HG03432 (cell line): Measurements from ENCODE around the gene FLAD1.

Experiments used
- ATAC-seq: cut with Tn5 transposase; IDR thresholded peaks from one replicate; pipeline ENCODE4 v1.9.1; 2021; ENCODE audit warnings: mild to moderate bottlenecking, moderate library complexity; ENCODE audit not compliant: unreplicated experiment

FLAD1 gene

GRCh38 chr1:155034318-155035208 is 51.4 kb downstream of the FLAD1 start:
- no peak for ATAC-seq

GRCh38 chr1:155035936-155036335 is 52.8 kb downstream of the FLAD1 start:
- no peak for ATAC-seq

DNA sequence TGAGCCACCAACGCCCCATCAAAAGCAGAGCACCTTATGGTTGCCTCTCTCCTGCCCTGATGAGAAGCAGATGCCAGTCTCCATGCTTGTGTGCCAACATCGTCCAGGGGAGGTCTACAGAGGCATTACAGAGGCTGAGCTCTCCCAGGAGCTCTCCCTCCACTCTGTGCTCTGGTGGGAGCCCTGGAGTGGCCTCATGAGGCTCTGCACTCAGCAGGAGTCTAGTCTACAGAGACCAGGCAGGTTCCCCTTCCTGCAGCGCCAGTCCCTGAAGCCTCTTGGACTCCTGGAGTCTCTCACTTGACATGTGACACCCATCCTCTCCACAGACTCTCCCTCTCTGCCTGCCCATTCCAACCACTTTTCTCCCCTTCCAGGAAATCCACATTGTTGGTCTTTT is 53.9 kb downstream of the FLAD1 start:
- no peak for ATAC-seq

GRCh38 chr1:155037851-155038441 is 54.8 kb downstream of the FLAD1 start:
- no peak for ATAC-seq

GRCh38 chr1:155038602-155039307 is 55.6 kb downstream of the FLAD1 start:
- no peak for ATAC-seq

GRCh38 chr1:155039308-155039669 is 56.1 kb downstream of the FLAD1 start:
- no peak for ATAC-seq

DNA sequence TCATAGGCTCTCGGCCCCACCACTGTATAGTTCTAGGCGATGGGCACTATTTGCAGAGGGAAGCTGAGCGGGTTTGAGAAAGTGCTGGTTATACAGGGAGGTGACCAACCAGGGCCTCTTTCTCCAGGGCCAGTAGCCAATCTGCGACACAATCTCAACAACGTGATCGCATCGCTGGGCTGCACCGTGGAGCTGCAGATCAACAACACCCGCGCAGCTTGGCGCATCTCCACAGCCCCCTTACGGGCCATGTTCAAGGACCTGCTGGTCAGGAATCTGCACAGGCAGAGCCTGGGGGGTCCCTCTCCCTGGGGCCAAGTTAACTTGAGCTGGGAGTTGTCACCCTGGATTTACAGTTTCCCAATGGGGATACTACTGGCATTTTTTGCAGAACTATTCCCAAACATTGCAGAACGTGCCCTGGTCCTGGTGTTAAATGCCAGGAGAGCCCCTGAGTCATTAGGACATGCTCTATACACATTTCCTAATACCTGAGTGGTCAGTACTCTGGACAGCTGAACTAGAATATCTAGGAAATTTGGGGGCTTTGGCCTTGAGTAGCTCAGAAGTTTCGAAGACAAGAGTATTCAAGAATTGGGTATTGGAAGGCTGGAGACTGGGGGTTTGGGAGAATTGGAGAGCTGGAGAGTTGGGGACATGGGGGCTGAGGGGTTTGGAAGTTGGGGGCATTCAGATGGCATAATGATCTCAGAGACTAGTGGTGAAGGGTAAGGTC is 57.4 kb downstream of the FLAD1 start:
- ATAC-seq = no peak
